ENCODE results near the gene JMJD1C.
"Not testable (repeated sequence)": the region's sequence is repeated elsewhere in the genome, so short reads cannot be mapped to it uniquely, and the experiment has no call there.

The JMJD1C gene

GRCh38 chr10:63410633-63411032 lies 55.1 kb downstream of the JMJD1C start:
- no peak for DNase-seq

GRCh38 chr10:63409465-63410027 lies 56.2 kb downstream of the JMJD1C start:
- DNase-seq: no peak

- DNase-seq: no peak
Measured at GRCh38 chr10:63407136-63407662, 58.6 kb downstream of the JMJD1C start.

- no peak for DNase-seq
Measured at GRCh38 chr10:63396133-63396761, 69.5 kb downstream of the JMJD1C start.

- no peak for DNase-seq
Measured at GRCh38 chr10:63393050-63393449, 72.7 kb downstream of the JMJD1C start.

GRCh38 chr10:63392224-63392623 lies 73.6 kb downstream of the JMJD1C start:
- no peak for DNase-seq

GRCh38 chr10:63391812-63392211 lies 74.0 kb downstream of the JMJD1C start:
- DNase-seq: no peak

GRCh38 chr10:63390521-63390920 lies 75.3 kb downstream of the JMJD1C start:
- no peak for DNase-seq

- DNase-seq: no peak
Measured at GRCh38 chr10:63388421-63389031, 77.3 kb downstream of the JMJD1C start.

- no peak for DNase-seq
Measured at GRCh38 chr10:63385254-63385653, 80.5 kb downstream of the JMJD1C start.

- no peak for DNase-seq
Measured at GRCh38 chr10:63384675-63385074, 81.1 kb downstream of the JMJD1C start.

GRCh38 chr10:63384001-63384400 lies 81.8 kb downstream of the JMJD1C start:
- DNase-seq: no peak

GRCh38 chr10:63383141-63383540 lies 82.6 kb downstream of the JMJD1C start:
- no peak for DNase-seq

- no peak for DNase-seq
Measured at GRCh38 chr10:63382066-63382465, 83.7 kb downstream of the JMJD1C start.

GRCh38 chr10:63377305-63377661 lies 88.5 kb downstream of the JMJD1C start:
- not testable (repeated sequence) for DNase-seq

- DNase-seq: no peak
Measured at GRCh38 chr10:63376560-63377304, 89.0 kb downstream of the JMJD1C start.

- no peak for DNase-seq
Measured at GRCh38 chr10:63375859-63376258, 89.9 kb downstream of the JMJD1C start.

GRCh38 chr10:63375458-63375857 lies 90.3 kb downstream of the JMJD1C start:
- no peak for DNase-seq

GRCh38 chr10:63374991-63375390 lies 90.8 kb downstream of the JMJD1C start:
- DNase-seq: no peak

- DNase-seq: no peak
Measured at GRCh38 chr10:63373176-63373575, 92.6 kb downstream of the JMJD1C start.

GRCh38 chr10:63369711-63370110 lies 96.1 kb downstream of the JMJD1C start:
- no peak for DNase-seq

GRCh38 chr10:63368365-63368764 lies 97.4 kb downstream of the JMJD1C start:
- no peak for DNase-seq
